Stimulated activated CD4-positive, alpha-beta T cell treated with anti-CD3 and anti-CD28 coated beads, Interleukin-12 subunit alpha, Interleukin-12 subunit beta, amount 100 ng/mL, for 24 hours (primary cell): ENCODE data around the gene TAMALIN.
A peak's percentile ranks its signal among the peaks of the same experiment; 100 is the strongest.

Source experiments
- DNase-seq, 2 experiments: peaks; one replicate each; pipeline ENCODE4 v3.0.0-alpha.2; 2020; ENCODE audit warnings: low read depth in 2 of 2

TAMALIN gene

GRCh38 chr12:52013626-52014310, 7.0 kb downstream of the TAMALIN start:
- no peak for DNase-seq

GRCh38 chr12:52014567-52015530, 8.1 kb downstream of the TAMALIN start:
- no peak for DNase-seq

- DNase-seq: no peak
Observed at GRCh38 chr12:52015532-52016041, 8.8 kb downstream of the TAMALIN start.

GRCh38 chr12:52018433-52019112, 11.8 kb downstream of the TAMALIN start:
- no peak for DNase-seq

- no peak for DNase-seq
Observed at GRCh38 chr12:52019113-52019770, 12.5 kb downstream of the TAMALIN start.

GRCh38 chr12:52020539-52021336, 14.0 kb downstream of the TAMALIN start:
- DNase-seq: peak in 1 of 2 experiments; percentile 51

- DNase-seq: no peak
Observed at GRCh38 chr12:52022841-52023181, 16.1 kb downstream of the TAMALIN start.

- peak; percentile 81 to 95 for DNase-seq
Observed at GRCh38 chr12:52023182-52023975, 16.6 kb downstream of the TAMALIN start.

GRCh38 chr12:52023976-52024688, 17.4 kb downstream of the TAMALIN start:
- no peak for DNase-seq

GRCh38 chr12:52024845-52025230, 18.1 kb downstream of the TAMALIN start:
- peak in 1 of 2 experiments; percentile 53 for DNase-seq

GRCh38 chr12:52026263-52026662, 19.5 kb downstream of the TAMALIN start:
- DNase-seq: no peak

GRCh38 chr12:52027085-52027843, 20.5 kb downstream of the TAMALIN start:
- no peak for DNase-seq

GRCh38 chr12:52029685-52030084, 22.9 kb downstream of the TAMALIN start:
- DNase-seq: no peak

GRCh38 chr12:52032446-52032803, 25.7 kb downstream of the TAMALIN start:
- DNase-seq: no peak

GRCh38 chr12:52032804-52033445, 26.2 kb downstream of the TAMALIN start:
- DNase-seq: peak; percentile 79 to 90

- DNase-seq: no peak
Observed at GRCh38 chr12:52033446-52034140, 26.8 kb downstream of the TAMALIN start.

- no peak for DNase-seq
Observed at GRCh38 chr12:52035190-52035589, 28.4 kb downstream of the TAMALIN start.
